ENCODE results near the gene C2orf76.
A peak's percentile ranks its signal among the peaks of the same experiment; 100 is the strongest.
"Not testable (repeated sequence)": the region's sequence is repeated elsewhere in the genome, so short reads cannot be mapped to it uniquely, and the experiment has no call there.

Gene C2orf76

GRCh38 chr2:119293254-119293653 is 73.4 kb downstream of the C2orf76 start:
- no peak for DNase-seq

GRCh38 chr2:119292226-119292625 is 74.4 kb downstream of the C2orf76 start:
- DNase-seq, result no peak

GRCh38 chr2:119291588-119292167 is 75.0 kb downstream of the C2orf76 start:
- no peak for DNase-seq

GRCh38 chr2:119290859-119291587 is 75.6 kb downstream of the C2orf76 start:
- DNase-seq, result peak; percentile 83

GRCh38 chr2:119289642-119290041 is 77.0 kb downstream of the C2orf76 start:
- DNase-seq, result no peak

- no peak for DNase-seq
Measured at GRCh38 chr2:119289093-119289492, 77.5 kb downstream of the C2orf76 start.

- no peak for DNase-seq
Measured at GRCh38 chr2:119288576-119288975, 78.1 kb downstream of the C2orf76 start.

GRCh38 chr2:119286661-119287060 is 80.0 kb downstream of the C2orf76 start:
- DNase-seq, result no peak

GRCh38 chr2:119283873-119284331 is 82.7 kb downstream of the C2orf76 start:
- DNase-seq, result no peak

- no peak for DNase-seq
Measured at GRCh38 chr2:119282996-119283511, 83.6 kb downstream of the C2orf76 start.

GRCh38 chr2:119282146-119282995 is 84.3 kb downstream of the C2orf76 start:
- DNase-seq, result no peak

- no peak for DNase-seq
Measured at GRCh38 chr2:119280680-119281079, 86.0 kb downstream of the C2orf76 start.

GRCh38 chr2:119279666-119280065 is 87.0 kb downstream of the C2orf76 start:
- DNase-seq, result no peak

- DNase-seq, result no peak
Measured at GRCh38 chr2:119278946-119279345, 87.7 kb downstream of the C2orf76 start.

- not testable (repeated sequence) for DNase-seq
Measured at GRCh38 chr2:119278385-119278784, 88.2 kb downstream of the C2orf76 start.

GRCh38 chr2:119276864-119277263 is 89.8 kb downstream of the C2orf76 start:
- DNase-seq, result no peak

- DNase-seq, result no peak
Measured at GRCh38 chr2:119267604-119268003, 99.0 kb downstream of the C2orf76 start.

GRCh38 chr2:119266091-119266589 is 100.5 kb downstream of the C2orf76 start:
- DNase-seq, result no peak

- no peak for DNase-seq
Measured at GRCh38 chr2:119265693-119266066, 101.0 kb downstream of the C2orf76 start.

GRCh38 chr2:119264781-119265692 is 101.6 kb downstream of the C2orf76 start:
- DNase-seq, result peak; percentile 74

GRCh38 chr2:119263656-119264055 is 103.0 kb downstream of the C2orf76 start:
- DNase-seq, result no peak

GRCh38 chr2:119263025-119263424 is 103.6 kb downstream of the C2orf76 start:
- no peak for DNase-seq

Data from NCI-H1105 treated with DMSO at 0.1 percent for 48 hours (cell line).